ENCODE data around the gene CENPW.

Gene CENPW

GRCh38 chr6:126377594-126378153 is 37.8 kb downstream of the CENPW start:
- Histone ChIP-seq H3K36me3 (ENCODE audit: insufficient read depth, low read length) (peaks cover 4% of the 10 kb centered on the region; the same call in 1 of the 2 replicates), H2AFZ (ENCODE audit: low read length) (no peak overlapping the region), H3F3A (ENCODE audit: low read depth) (no peaks in the 10 kb centered on the region), H3K4me1 (ENCODE audit: insufficient read depth, low read length, poor library complexity, severe bottlenecking) (no peaks in the 10 kb centered on the region), H3K4me2 (ENCODE audit: low read depth, low read length, poor library complexity, severe bottlenecking) (no peak overlapping the region), H3K9me2 (replicated peaks; ENCODE audit: low read depth, low read length) (no peaks in the 10 kb centered on the region), H3K9me3 (ENCODE audit: insufficient read depth, low read depth, low read length) (no peaks in the 10 kb centered on the region), H3K79me2 (ENCODE audit: insufficient read depth, low read length) (no peaks in the 10 kb centered on the region), H4K20me1 (ENCODE audit: insufficient read depth, low read length, poor library complexity, severe bottlenecking) (no peaks in the 10 kb centered on the region), H3K27me3 (ENCODE audit: insufficient read depth, low read length, poor library complexity, severe bottlenecking) (no peaks in the 10 kb centered on the region), H3K9ac (ENCODE audit: low read depth, low read length, poor library complexity, severe bottlenecking) (no peak overlapping the region), H3K4me3 (ENCODE audit: low read length, poor library complexity, severe bottlenecking) (no peak overlapping the region)
- TF ChIP-seq EZH2phosphoT487 (IDR thresholded peaks at IDR 0.05; ENCODE audit: borderline replicate concordance), result no peak
- TF ChIP-seq, protein P1, sequence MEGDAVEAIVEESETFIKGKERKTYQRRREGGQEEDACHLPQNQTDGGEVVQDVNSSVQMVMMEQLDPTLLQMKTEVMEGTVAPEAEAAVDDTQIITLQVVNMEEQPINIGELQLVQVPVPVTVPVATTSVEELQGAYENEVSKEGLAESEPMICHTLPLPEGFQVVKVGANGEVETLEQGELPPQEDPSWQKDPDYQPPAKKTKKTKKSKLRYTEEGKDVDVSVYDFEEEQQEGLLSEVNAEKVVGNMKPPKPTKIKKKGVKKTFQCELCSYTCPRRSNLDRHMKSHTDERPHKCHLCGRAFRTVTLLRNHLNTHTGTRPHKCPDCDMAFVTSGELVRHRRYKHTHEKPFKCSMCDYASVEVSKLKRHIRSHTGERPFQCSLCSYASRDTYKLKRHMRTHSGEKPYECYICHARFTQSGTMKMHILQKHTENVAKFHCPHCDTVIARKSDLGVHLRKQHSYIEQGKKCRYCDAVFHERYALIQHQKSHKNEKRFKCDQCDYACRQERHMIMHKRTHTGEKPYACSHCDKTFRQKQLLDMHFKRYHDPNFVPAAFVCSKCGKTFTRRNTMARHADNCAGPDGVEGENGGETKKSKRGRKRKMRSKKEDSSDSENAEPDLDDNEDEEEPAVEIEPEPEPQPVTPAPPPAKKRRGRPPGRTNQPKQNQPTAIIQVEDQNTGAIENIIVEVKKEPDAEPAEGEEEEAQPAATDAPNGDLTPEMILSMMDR (conservative IDR thresholded peaks at IDR 0.05; ENCODE audit: low read length), result no peak

- Histone ChIP-seq H3K9me2 (replicated peaks; ENCODE audit: low read depth, low read length) (no peaks in the 10 kb centered on the region), H2AFZ (ENCODE audit: low read length) (no peak overlapping the region), H3K4me2 (ENCODE audit: low read depth, low read length, poor library complexity, severe bottlenecking) (no peak overlapping the region), H3K27me3 (ENCODE audit: insufficient read depth, low read length, poor library complexity, severe bottlenecking) (no peaks in the 10 kb centered on the region), H3K36me3 (ENCODE audit: insufficient read depth, low read length) (no peaks in the 10 kb centered on the region), H3F3A (ENCODE audit: low read depth) (no peaks in the 10 kb centered on the region), H3K9me3 (ENCODE audit: insufficient read depth, low read depth, low read length) (no peaks in the 10 kb centered on the region), H3K9ac (ENCODE audit: low read depth, low read length, poor library complexity, severe bottlenecking) (no peak overlapping the region), H4K20me1 (ENCODE audit: insufficient read depth, low read length, poor library complexity, severe bottlenecking) (no peaks in the 10 kb centered on the region), H3K4me1 (ENCODE audit: insufficient read depth, low read length, poor library complexity, severe bottlenecking) (no peaks in the 10 kb centered on the region), H3K79me2 (ENCODE audit: insufficient read depth, low read length) (no peaks in the 10 kb centered on the region), H3K4me3 (ENCODE audit: low read length, poor library complexity, severe bottlenecking) (no peak overlapping the region)
- no peak for TF ChIP-seq EZH2phosphoT487 (IDR thresholded peaks at IDR 0.05; ENCODE audit: borderline replicate concordance)
- TF ChIP-seq, protein P1 (conservative IDR thresholded peaks at IDR 0.05; ENCODE audit: low read length), result no peak
Observed at GRCh38 chr6:126380072-126380583, 40.2 kb downstream of the CENPW start.

DNA sequence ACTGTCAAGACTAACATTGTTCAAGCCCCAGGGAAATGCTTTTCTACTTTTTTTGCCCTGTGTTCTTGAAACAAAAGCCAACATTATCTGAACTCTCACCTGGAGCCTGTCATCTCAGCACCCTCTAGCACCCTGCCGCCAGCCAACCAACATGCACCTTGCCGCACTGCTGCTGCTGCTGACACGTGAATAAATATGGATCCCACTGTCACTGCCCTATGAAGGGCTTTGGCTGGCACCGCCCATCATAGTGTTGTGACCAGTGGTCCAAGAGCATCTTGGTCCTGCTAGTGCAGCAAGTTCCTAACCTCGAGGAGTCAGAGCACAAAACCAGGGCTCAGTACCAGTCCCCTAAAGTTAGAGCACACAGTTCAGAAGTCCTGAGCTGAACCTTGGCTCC is 41.6 kb downstream of the CENPW start:
- Histone ChIP-seq H3K9me3 (ENCODE audit: insufficient read depth, low read depth, low read length) (no peaks in the 10 kb centered on the region), H3K36me3 (ENCODE audit: insufficient read depth, low read length) (no peaks in the 10 kb centered on the region), H4K20me1 (ENCODE audit: insufficient read depth, low read length, poor library complexity, severe bottlenecking) (no peaks in the 10 kb centered on the region), H3K4me2 (ENCODE audit: low read depth, low read length, poor library complexity, severe bottlenecking) (no peak overlapping the region), H3K4me3 (ENCODE audit: low read length, poor library complexity, severe bottlenecking) (no peak overlapping the region), H3K9me2 (replicated peaks; ENCODE audit: low read depth, low read length) (no peaks in the 10 kb centered on the region), H2AFZ (ENCODE audit: low read length) (no peak overlapping the region), H3K4me1 (ENCODE audit: insufficient read depth, low read length, poor library complexity, severe bottlenecking) (no peaks in the 10 kb centered on the region), H3F3A (ENCODE audit: low read depth) (no peaks in the 10 kb centered on the region), H3K79me2 (ENCODE audit: insufficient read depth, low read length) (no peaks in the 10 kb centered on the region), H3K9ac (ENCODE audit: low read depth, low read length, poor library complexity, severe bottlenecking) (no peak overlapping the region), H3K27me3 (ENCODE audit: insufficient read depth, low read length, poor library complexity, severe bottlenecking) (no peaks in the 10 kb centered on the region)
- TF ChIP-seq, protein P1 (conservative IDR thresholded peaks at IDR 0.05; ENCODE audit: low read length), result no peak
- no peak for TF ChIP-seq EZH2phosphoT487 (IDR thresholded peaks at IDR 0.05; ENCODE audit: borderline replicate concordance)
